Hematopoietic multipotent progenitor cell treated with erythropoietin and hydrocortisone succinate and interleukin-3 and kit ligand, for 4 days (in vitro differentiated cells): ENCODE results near the gene LUZP2.
A peak's percentile ranks its signal among the peaks of the same experiment; 100 is the strongest.

Experiments
- DNase-seq: peaks from one replicate; pipeline ENCODE4 v3.0.0-alpha.2; 2015

The LUZP2 gene

DNA sequence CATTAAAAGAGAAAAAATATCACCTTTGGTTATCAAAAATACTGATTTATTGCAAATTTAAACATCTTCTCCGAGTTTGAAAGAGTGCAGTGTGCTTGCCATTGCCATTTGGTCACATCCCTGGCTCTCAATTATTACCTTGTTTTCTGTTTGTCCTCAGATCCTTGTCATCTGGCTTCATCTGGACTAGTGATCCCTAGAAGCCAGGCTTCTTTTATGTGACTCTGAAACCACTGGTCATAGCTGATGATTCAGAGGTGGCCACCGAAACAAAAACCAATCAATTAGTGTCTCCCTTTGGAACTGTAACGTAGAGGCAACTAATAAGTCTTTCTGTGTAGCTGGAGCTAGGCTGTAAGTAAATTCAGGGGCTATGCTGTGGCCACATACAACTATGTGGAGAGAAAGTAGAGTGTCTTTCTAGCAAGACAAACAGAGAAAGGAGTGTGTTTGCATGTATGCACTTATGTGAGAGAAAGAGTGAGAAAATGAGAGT lies 237.9 kb downstream of the LUZP2 start:
- no peak for DNase-seq

DNA sequence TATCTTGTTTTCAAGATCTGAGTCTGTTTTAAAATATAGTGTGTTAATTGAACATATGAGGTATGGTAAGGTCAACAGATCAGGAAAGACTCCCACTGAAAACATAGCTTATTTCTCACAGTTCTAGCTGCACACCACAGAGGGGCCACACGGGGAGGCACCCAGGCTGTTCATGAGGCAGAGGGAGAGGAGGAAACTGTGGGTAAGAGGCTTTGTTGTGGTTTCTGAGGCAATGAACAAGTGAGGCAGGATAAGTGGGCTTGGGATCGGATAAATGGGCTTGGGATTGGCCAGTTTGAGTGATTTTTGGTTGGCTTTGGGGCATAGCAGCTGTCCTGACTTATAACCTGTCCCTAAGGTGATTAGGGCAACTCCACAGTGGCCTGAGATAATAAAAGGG lies 242.1 kb downstream of the LUZP2 start:
- DNase-seq = peak; percentile 20

DNA sequence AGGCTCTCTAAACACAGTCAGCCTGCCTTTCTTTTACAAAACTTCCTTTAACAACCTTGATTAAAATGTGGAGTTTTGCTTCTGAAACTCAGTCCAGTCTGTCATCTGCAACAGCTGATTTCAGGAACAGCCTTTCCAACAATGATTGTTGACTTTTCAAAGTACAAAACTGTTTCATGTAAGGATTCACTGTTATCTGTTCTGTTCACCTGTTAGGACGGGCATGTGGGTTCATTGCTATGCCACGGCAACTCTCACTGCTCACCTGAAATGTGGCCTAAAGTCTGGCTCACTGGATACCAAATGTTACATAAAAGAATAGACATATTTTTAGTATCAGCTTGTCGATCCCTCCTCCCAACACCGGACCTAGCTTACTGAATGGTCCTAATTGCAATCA lies 242.8 kb downstream of the LUZP2 start:
- no peak for DNase-seq

DNA sequence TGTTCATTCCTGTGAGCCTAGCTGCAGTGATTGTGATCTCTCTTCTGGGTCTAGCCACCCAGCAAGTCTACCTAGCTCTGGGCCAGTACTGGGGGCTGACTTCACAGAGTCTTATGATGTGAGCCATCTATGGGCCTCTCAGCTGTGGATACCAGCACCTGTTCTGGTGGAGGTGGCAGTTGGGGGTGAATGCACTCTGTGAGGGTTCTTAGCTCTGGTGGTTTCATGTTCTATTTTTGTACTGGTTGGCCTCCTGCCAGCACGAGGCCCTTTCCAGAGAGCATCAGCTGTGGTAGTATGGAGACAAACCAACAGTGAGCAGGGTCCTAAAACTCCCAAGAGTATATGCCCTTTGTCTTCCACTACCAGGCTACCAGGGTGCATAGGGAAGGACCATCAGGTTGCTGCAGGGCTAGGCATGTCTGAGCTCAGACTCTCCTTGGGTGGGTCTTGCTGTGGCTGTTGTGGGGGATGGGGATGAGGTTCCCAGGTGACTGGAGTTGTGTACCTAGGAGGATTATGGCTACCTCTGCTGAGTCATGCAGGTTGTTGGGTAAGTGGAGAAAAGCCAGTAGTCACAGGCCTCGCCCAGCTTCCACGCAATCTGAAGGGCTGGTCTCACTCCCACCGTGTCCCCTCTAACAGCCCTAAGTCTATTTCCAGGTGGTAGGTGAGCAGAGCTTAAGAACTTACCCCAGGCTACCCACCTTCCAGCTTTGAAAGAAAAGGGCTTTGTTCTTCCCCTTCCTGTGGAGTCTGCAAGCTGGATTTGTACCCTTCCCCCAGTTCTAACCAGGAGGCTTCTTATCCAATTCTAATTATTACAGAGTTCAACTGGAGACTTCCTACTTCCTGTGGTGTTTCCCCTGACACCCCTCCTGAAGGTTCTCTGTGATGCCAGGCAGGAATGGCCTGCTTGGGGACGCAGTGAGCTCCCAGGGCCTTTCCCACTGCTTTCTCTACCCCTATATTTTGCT lies 250.7 kb downstream of the LUZP2 start:
- DNase-seq = no peak

GRCh38 chr11:24748261-24748660 lies 251.4 kb downstream of the LUZP2 start:
- DNase-seq = peak; percentile 20

DNA sequence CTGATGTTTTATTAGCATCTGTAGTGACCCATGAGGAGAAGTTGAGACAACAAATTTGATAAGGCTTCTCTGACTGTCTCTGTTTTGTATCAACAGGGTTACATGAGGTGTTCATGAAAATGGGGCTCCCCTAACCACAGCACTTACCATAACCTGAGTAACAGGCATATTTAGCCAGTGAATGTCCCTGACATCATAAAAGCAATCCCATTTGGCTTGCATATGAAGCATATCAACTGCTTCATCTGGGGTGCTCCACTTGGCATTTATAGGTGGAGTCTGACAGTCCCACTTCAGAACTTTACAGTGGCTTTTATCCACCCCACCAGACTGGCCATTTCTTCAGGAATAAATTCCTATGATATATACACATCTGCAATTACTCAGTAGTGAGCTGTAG lies 257.6 kb downstream of the LUZP2 start:
- no peak for DNase-seq

DNA sequence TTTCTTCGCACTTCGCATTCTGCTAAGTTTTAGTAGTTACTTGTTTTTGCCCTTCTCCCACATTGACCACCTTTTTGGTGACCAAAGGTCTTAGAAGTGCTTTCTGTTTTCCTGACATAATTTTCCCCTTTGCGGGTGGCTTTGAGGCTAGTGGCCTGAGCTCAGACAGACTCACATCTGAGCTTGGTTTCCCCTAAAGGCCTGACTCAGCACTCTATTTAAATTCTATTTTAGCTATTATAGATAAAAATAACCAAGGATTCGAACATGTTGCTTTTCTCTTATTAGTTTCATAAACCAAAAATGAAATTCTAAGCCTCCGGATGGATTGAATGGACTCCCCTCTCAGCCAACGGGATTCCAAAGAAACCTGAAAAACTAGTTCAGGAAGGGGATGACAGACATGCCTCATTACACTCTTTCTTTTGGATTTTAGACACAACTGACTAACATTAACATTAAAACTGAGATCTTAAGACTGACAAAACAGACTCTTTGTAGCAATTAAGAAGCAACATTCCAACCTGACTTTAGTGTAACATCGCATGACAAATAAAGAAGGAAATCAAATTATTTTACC lies 258.5 kb downstream of the LUZP2 start:
- DNase-seq = no peak

DNA sequence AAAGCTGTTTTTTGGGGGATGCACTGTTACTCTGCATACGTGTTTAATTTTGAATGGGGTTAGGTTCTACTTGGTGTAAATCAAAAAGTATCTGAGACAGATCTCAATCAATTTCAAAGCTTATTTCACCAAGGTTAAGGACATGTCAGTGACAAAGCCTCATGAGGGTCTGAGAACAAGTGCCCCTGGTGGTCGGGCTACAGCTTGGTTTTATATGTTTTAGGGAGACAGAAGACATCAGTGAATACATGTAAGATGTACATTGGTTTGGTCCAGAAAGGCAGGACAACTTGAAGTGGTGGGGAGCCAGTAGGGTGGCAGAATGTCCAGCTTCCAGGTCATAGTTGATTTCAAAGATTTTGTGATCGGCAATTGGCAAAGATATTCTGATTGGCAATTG lies 262.9 kb downstream of the LUZP2 start:
- DNase-seq = no peak

GRCh38 chr11:24760681-24761080 lies 263.8 kb downstream of the LUZP2 start:
- peak; percentile 8 for DNase-seq

GRCh38 chr11:24762076-24762475 lies 265.2 kb downstream of the LUZP2 start:
- DNase-seq = no peak

DNA sequence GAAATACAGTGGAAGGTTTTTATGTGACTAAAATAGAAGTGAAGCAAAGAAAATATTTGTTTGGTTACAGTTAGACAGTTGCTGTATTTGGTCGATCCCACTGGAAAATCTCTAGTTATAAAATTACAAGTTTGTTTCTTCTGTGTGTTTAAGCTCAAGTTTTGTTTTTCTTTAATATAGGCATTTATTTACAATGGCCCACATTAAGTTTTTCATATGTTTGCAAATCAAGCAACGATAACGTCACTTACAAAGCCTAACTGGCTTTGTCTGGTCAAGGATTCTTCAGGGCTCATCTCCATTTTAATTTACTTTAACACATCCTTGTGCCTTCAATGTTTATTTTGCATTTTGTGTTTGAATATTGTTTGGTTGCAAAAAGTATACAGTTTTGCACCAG lies 270.6 kb downstream of the LUZP2 start:
- no peak for DNase-seq

DNA sequence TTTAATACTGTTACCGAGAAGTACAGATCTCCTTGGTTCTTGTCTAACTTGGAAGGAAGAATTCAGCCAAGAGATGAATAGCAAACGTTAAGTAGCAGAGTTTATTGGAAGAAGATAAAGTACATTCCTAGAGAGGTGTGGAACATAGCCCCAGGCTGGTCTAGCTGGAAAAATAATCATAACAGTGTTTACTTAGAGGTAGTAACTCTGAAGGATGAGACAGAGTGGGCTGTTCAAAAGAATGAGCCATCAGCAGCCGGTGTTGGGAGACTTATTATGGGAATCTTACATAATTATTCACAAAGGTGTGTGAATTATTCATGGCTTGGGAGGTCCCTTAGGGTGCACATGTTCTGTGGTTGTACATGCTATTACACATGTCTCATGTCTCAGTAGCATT lies 276.5 kb downstream of the LUZP2 start:
- no peak for DNase-seq

DNA sequence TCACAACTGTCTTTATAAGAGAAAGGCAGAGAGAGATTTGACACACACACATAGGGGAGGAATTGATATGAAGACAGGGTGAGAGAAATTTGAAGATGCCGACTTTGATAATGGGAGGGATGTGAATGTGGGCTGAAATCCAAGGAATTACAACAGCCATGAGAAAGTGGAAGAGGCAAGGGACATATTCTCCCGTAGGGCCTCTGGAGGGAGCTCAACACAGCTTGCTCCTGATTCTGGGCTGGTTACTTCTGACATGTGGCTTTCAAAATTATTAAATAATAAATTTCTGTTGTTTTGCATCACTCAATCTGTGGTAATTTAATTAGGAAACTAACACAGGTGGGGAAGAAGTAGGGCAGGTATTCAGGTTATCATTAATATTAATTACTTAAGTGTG lies 282.9 kb downstream of the LUZP2 start:
- no peak for DNase-seq

DNA sequence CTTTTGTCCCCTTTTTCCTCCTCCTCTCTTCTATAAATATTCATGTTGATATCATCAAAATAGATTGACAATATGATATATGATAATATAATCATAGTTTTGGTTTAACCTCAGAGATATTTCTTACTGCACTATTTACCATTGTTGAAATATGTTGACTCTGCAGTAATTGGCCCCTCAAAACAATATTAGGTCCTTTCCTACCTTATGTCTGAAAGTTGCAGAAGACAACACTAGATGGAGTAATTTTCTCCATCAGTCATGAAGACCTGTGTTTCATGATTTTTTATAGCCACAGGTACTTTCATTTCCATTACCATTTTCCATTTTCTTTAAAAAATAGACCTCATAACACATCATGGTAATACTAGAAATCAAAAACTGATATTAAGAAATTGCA lies 284.4 kb downstream of the LUZP2 start:
- no peak for DNase-seq

GRCh38 chr11:24793479-24793878 lies 296.6 kb downstream of the LUZP2 start:
- peak; percentile 7 for DNase-seq

- DNase-seq = no peak
Measured at GRCh38 chr11:24794064-24794463, 297.2 kb downstream of the LUZP2 start.

- no peak for DNase-seq
Measured at GRCh38 chr11:24805671-24806070, 308.8 kb downstream of the LUZP2 start.

DNA sequence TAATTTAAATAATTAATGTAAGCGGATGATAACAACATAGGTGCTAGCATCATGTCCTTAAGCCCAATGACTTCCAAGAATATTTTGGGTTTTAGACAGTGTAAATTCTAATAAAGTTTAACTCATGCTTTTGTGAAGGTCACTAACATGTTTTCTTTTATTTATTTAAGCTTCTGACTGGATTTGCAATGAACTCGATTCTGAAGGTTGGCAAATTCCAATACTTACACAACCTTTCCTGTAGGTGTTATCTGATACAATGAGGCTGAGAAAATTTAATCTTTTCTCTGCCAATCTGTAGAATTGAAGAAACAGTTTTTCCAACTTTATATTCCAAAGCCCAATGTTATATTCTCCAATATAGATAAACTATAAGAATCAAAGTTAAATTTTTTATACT lies 311.3 kb downstream of the LUZP2 start:
- no peak for DNase-seq

GRCh38 chr11:24819006-24819405 lies 322.2 kb downstream of the LUZP2 start:
- DNase-seq = no peak

DNA sequence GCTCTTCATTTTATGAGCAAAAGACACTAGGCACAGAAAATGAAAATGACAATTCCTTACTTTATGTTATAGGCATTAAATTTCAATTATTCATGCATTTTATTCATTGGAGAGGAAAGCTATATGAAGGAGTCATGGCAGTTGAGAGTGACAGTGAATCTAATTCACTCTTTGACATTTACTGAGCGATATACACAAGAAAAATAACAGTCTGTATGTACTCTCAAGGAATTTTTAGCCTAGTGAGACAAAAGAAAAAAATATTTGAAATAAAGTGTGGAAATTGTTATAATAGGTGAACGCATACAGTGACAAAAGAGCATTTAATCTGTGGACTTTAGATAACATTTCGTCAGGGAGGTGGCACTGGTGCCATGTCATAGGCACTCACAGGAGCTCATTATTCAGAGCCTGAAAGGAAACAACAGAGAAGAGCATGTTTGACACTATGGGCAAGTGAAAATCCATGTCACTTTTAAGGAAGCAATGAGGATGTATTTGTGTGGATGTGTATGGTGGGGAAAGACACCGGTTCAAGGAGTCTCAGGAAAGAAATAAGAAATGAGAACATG lies 323.1 kb downstream of the LUZP2 start:
- DNase-seq = no peak

DNA sequence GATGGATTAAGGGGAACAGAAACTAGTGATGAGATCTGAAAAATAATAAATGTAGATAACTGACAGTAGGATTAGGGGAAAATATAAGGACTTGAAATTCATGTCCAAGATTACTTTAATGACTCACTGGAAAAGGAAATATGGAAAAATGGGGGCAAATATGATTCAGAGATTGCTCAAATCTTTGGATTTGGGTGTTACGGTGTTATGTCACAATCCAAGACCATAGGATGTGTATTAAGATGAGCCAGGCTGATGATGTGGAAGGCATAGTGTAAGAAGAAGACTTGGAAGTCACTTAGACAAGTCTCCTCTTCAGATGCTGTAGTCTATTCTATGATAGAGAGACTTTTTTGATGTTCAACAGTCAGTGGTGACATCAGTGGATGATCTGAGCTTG lies 323.7 kb downstream of the LUZP2 start:
- no peak for DNase-seq

- peak; percentile 22 for DNase-seq
Measured at GRCh38 chr11:24828938-24829605, 332.2 kb downstream of the LUZP2 start.

- peak; percentile 53 for DNase-seq
Measured at GRCh38 chr11:24833573-24833972, 336.7 kb downstream of the LUZP2 start.
